Sigmoid colon (tissue), 7 donors: ENCODE results near the gene RBBP8NL. TPM values are rescaled to one million over a fixed set of nuclear protein-coding genes. Genes with fewer than 3 reads are reported as not detected.

Experiments used
- DNase-seq: peaks from one replicate; pipeline ENCODE4 v3.0.0-alpha.2; 2019
- H3K27ac ChIP-seq, 4 donors: fragments of 200-600 bp; sonication (generic); one replicate each; pipeline ENCODE4 v1.5.1; 2016 to 2019; ENCODE audit warnings: mild to moderate bottlenecking in 1 of 4
- H3K27me3 ChIP-seq, 3 donors: fragments of 200-600 bp; sonication (generic); one replicate each; pipeline ENCODE4 v1.5.1; 2019; ENCODE audit warnings: mild to moderate bottlenecking in 1 of 3
- H3K36me3 ChIP-seq, 4 donors: fragments of 200-600 bp; sonication (generic); one replicate each; pipeline ENCODE4 v1.5.1; 2016 to 2019
- H3K4me1 ChIP-seq, 4 donors: fragments of 200-600 bp; sonication (generic); one replicate each; pipeline ENCODE4 v1.5.1; 2017 to 2019
- H3K4me3 ChIP-seq, 4 donors: fragments of 200-600 bp; sonication (generic); one replicate each; pipeline ENCODE4 v1.5.1; 2017 to 2019; ENCODE audit warnings: mild to moderate bottlenecking in 2 of 4, moderate library complexity in 1 of 4
- H3K9me3 ChIP-seq, 4 donors: fragments of 200-600 bp in 3 of 4; sonication (generic) in 3 of 4; one replicate each; pipeline versions ENCODE4 v1.5.1 to v1.6.1; 2013 to 2019
- EP300 ChIP-seq, 4 donors: sonication (generic); formaldehyde crosslinking; IDR thresholded peaks; one replicate each; pipeline ENCODE4 v1.6.1; 2017; ENCODE audit warnings: antibody characterized with exemption in 4 of 4
- POLR2A ChIP-seq, 2 donors: fragments of 450-650 bp; IDR thresholded peaks; one replicate each; pipeline ENCODE4 v1.6.1; 2016; ENCODE audit warnings: antibody characterized with exemption in 2 of 2, mild to moderate bottlenecking in 2 of 2, moderate library complexity in 2 of 2
- POLR2AphosphoS5 ChIP-seq, 4 donors: sonication (generic); formaldehyde crosslinking; IDR thresholded peaks; one replicate each; pipeline ENCODE4 v1.6.1; 2017; ENCODE audit warnings: antibody characterized with exemption in 4 of 4
- WGBS, 2 donors: extraction: QIAGEN DNeasy Blood & Tissue Kit; methylation state at CpG; one replicate each; pipeline ENCODE4 v1.1.7; 2013; 5-methylcytosine and 5-hydroxymethylcytosine counted together
- intact Hi-C: fragments of 100-400 bp; cut with DNase I; formaldehyde crosslinking; loops from one replicate; pipeline ENCODE4 v1.15.1; 2023
- polyA plus RNA-seq, 3 donors: library from polyadenylated mRNA; stranded (reverse); fragments of 200-250 nt; gene quantifications; one replicate each; pipeline ENCODE4 v1.2.3, GENCODE V29; 2013
- total RNA-seq, 4 donors: library from RNA; depleted of rRNA; stranded (reverse); fragments of >200 nt; gene quantifications; one replicate each; pipeline ENCODE4 v1.1.0, GENCODE V29; 2016
- TF ChIP-seq, protein P1 (sequence below), 4 experiments: fragments of 450-650 bp in 3 of 4; fragments of 200-600 bp in 1 of 4; IDR thresholded peaks; one replicate each; pipeline ENCODE4 v1.5.1; 2016 to 2019; ENCODE audit warnings: antibody characterized with exemption in 4 of 4, mild to moderate bottlenecking in 3 of 4, moderate library complexity in 2 of 4
- donor health status: healthy with polysubstance abuse.
- donor health status: Bipolar disorder and iron deficiency.
- donor health status: healthy.

The RBBP8NL gene
- total and polyA plus RNA-seq, 7 donors = 4.2 to 12.5 (median 5.4) TPM; not detected in 4

DNA sequence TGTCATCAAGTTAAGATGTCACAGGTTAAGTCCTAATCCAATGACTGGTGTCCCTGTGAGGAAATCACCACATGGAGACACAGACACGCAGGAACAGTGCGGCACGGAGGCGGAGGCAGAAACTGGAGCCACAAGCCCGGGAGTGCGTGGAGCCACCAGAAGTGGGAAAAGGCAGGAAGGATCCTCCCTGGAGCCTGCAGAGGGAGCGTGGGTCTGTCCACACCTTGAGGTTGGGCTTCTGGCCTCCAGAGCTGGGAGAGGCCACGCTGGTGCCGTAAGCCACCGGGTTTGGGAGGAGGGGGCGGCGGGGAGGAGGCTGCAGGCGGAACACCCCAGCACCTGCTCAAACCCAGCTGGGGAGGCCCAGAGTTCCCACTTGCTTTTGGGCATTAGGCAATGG lies 24.0 kb downstream of the RBBP8NL start:
- no peak for DNase-seq
- Histone ChIP-seq H3K4me1 (peaks cover 0 to 25% (median 24%) of the 10 kb centered on the region in 4 donors), H3K27me3 (no peaks in the 10 kb centered on the region), H3K4me3 (no peak overlapping the region), H3K27ac (no peak overlapping the region), H3K36me3 (peaks cover 0 to 14% (median 0%) of the 10 kb centered on the region in 4 donors), H3K9me3 (no peaks in the 10 kb centered on the region)
- intact Hi-C loops = loop anchor here (10.0 kb wide), 2 partner anchors 391 to 811 kb away; partner anchors contain the start of genes MRGBP and YTHDF1
- WGBS, 2 donors = 86 to 88% methylated on average over 13 of the region's 13 CpGs
- TF ChIP-seq, protein P1, sequence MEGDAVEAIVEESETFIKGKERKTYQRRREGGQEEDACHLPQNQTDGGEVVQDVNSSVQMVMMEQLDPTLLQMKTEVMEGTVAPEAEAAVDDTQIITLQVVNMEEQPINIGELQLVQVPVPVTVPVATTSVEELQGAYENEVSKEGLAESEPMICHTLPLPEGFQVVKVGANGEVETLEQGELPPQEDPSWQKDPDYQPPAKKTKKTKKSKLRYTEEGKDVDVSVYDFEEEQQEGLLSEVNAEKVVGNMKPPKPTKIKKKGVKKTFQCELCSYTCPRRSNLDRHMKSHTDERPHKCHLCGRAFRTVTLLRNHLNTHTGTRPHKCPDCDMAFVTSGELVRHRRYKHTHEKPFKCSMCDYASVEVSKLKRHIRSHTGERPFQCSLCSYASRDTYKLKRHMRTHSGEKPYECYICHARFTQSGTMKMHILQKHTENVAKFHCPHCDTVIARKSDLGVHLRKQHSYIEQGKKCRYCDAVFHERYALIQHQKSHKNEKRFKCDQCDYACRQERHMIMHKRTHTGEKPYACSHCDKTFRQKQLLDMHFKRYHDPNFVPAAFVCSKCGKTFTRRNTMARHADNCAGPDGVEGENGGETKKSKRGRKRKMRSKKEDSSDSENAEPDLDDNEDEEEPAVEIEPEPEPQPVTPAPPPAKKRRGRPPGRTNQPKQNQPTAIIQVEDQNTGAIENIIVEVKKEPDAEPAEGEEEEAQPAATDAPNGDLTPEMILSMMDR (IDR thresholded peaks at IDR 0.05) = no peak
- TF ChIP-seq POLR2A (IDR thresholded peaks at IDR 0.05) = no peak
- no peak for TF ChIP-seq POLR2AphosphoS5 (IDR thresholded peaks at IDR 0.05)
- TF ChIP-seq EP300 (IDR thresholded peaks at IDR 0.05) = no peak

GRCh38 chr20:62402456-62403150 lies 24.7 kb downstream of the RBBP8NL start:
- TF ChIP-seq EP300 (IDR thresholded peaks at IDR 0.05) (no peak), POLR2A (IDR thresholded peaks at IDR 0.05) (no peak), POLR2AphosphoS5 (IDR thresholded peaks at IDR 0.05) (no peak)
- TF ChIP-seq, protein P1 (IDR thresholded peaks at IDR 0.05) = no peak
- no peak overlapping the region for H3K4me3 ChIP-seq
- H3K9me3 ChIP-seq = no peaks in the 10 kb centered on the region
- WGBS, 2 donors = 94 to 95% methylated on average over 23 of the region's 23 CpGs
- no peak for DNase-seq
- H3K27ac ChIP-seq = no peak overlapping the region
- H3K36me3 ChIP-seq = peaks cover 0 to 14% (median 0%) of the 10 kb centered on the region in 4 donors
- H3K4me1 ChIP-seq = peaks cover 0 to 23% (median 21%) of the 10 kb centered on the region in 4 donors
- intact Hi-C loops = loop anchor here (10.0 kb wide), 2 partner anchors 392 to 812 kb away; partner anchors contain the start of genes MRGBP and YTHDF1
- no peaks in the 10 kb centered on the region for H3K27me3 ChIP-seq

GRCh38 chr20:62401331-62401779 lies 26.0 kb downstream of the RBBP8NL start:
- Histone ChIP-seq H3K27ac (no peak overlapping the region), H3K4me3 (no peak overlapping the region), H3K9me3 (no peaks in the 10 kb centered on the region), H3K27me3 (no peaks in the 10 kb centered on the region), H3K4me1 (peaks cover 0 to 16% (median 14%) of the 10 kb centered on the region in 4 donors), H3K36me3 (peaks cover 0 to 14% (median 0%) of the 10 kb centered on the region in 4 donors)
- TF ChIP-seq POLR2AphosphoS5 (IDR thresholded peaks at IDR 0.05) (no peak), EP300 (IDR thresholded peaks at IDR 0.05) (no peak), POLR2A (IDR thresholded peaks at IDR 0.05) (no peak)
- TF ChIP-seq, protein P1 (IDR thresholded peaks at IDR 0.05) = no peak
- intact Hi-C loops = loop anchor here (10.0 kb wide), 2 partner anchors 393 to 813 kb away; partner anchors contain the start of genes MRGBP and YTHDF1
- DNase-seq = no peak
- 88 to 90% methylated on average over 21 of the region's 21 CpGs for WGBS, 2 donors

GRCh38 chr20:62400541-62400940 lies 26.8 kb downstream of the RBBP8NL start:
- Histone ChIP-seq H3K4me1 (peaks cover 0 to 8% (median 5%) of the 10 kb centered on the region in 4 donors), H3K27ac (no peak overlapping the region), H3K4me3 (no peak overlapping the region), H3K36me3 (peaks cover 0 to 22% (median 0%) of the 10 kb centered on the region in 4 donors), H3K27me3 (no peaks in the 10 kb centered on the region), H3K9me3 (no peaks in the 10 kb centered on the region)
- no peak for TF ChIP-seq EP300 (IDR thresholded peaks at IDR 0.05)
- TF ChIP-seq, protein P1 (IDR thresholded peaks at IDR 0.05) = no peak
- no peak for TF ChIP-seq POLR2A (IDR thresholded peaks at IDR 0.05)
- no peak for TF ChIP-seq POLR2AphosphoS5 (IDR thresholded peaks at IDR 0.05)
- WGBS, 2 donors = 89% methylated on average over 10 of the region's 10 CpGs
- no peak for DNase-seq
- intact Hi-C loops = loop anchor here (10.0 kb wide), 2 partner anchors 394 to 814 kb away; partner anchors contain the start of genes MRGBP and YTHDF1
